Large intestine (tissue), 3 donors: ENCODE results near the gene DUSP9. TPM values are rescaled to one million over a fixed set of nuclear protein-coding genes. Genes with fewer than 3 reads are reported as not detected.
A peak's percentile ranks its signal among the peaks of the same experiment; 100 is the strongest.
"Not testable (repeated sequence)": the region's sequence is repeated elsewhere in the genome, so short reads cannot be mapped to it uniquely, and the experiment has no call there.

Source experiments
- DNase-seq, 2 donors: peaks; one replicate each; pipeline versions ENCODE4 v3.0.0 to v3.0.0-alpha.2; 2013
- H3K27ac ChIP-seq: one replicate; pipeline ENCODE4 v1.5.1; 2013; ENCODE audit warnings: low read length
- H3K27me3 ChIP-seq: 2 replicates; pipeline ENCODE4 v1.6.1; 2013; ENCODE audit warnings: low read length; ENCODE audit not compliant: control insufficient read depth, insufficient read depth
- H3K36me3 ChIP-seq: 2 replicates; pipeline ENCODE4 v1.6.1; 2013; ENCODE audit warnings: low read length; ENCODE audit not compliant: control insufficient read depth, insufficient read depth
- H3K4me1 ChIP-seq: one replicate; pipeline ENCODE4 v1.6.1; 2013; ENCODE audit warnings: low read length; ENCODE audit not compliant: control insufficient read depth, insufficient read depth
- H3K4me3 ChIP-seq: one replicate; pipeline ENCODE4 v1.5.1; 2013; ENCODE audit warnings: low read length
- H3K9me3 ChIP-seq: one replicate; pipeline ENCODE4 v1.6.1; 2013; ENCODE audit warnings: mild to moderate bottlenecking, low read depth, low read length, moderate library complexity; ENCODE audit not compliant: control insufficient read depth
- WGBS: methylation state at CpG from one replicate; pipeline ENCODE4 v1.1.5; 2013; ENCODE audit warnings: low lambda C conversion rate; ENCODE audit not compliant: insufficient coverage; 5-methylcytosine and 5-hydroxymethylcytosine counted together
- polyA plus RNA-seq: library from polyadenylated mRNA; unstranded; fragments of 120-200 nt; gene quantifications from one replicate; pipeline ENCODE4 v1.2.1, GENCODE V29; 2013

The DUSP9 gene
- polyA plus RNA-seq, 1 donor: 0.78 TPM

- no peak overlapping the region for H3K4me3 ChIP-seq
- no CpG with 5 or more reads among the region's 12 CpGs for WGBS
- H3K4me1 ChIP-seq: peaks cover 19% of the 10 kb centered on the region
- H3K9me3 ChIP-seq: no peaks in the 10 kb centered on the region
- peak overlapping the region; percentile 70 for H3K27ac ChIP-seq
- DNase-seq: peak in 1 of 2 donors; percentile 36
- no peaks in the 10 kb centered on the region for H3K27me3 ChIP-seq
- no peaks in the 10 kb centered on the region for H3K36me3 ChIP-seq
Observed at GRCh38 chrX:153681175-153681574, 34.2 kb downstream of the DUSP9 start.

- H3K4me1 ChIP-seq: peaks cover 29% of the 10 kb centered on the region
- not testable (repeated sequence) for H3K36me3 ChIP-seq, H3K9me3 ChIP-seq, DNase-seq, H3K27me3 ChIP-seq, H3K27ac ChIP-seq, H3K4me3 ChIP-seq
- no CpG with 5 or more reads among the region's 8 CpGs for WGBS
Observed at GRCh38 chrX:153683486-153683885, 36.5 kb downstream of the DUSP9 start.

GRCh38 chrX:153684467-153685155 is 37.6 kb downstream of the DUSP9 start:
- WGBS: no CpG with 5 or more reads among the region's 21 CpGs
- H3K4me1 ChIP-seq: peaks cover 29% of the 10 kb centered on the region
- peaks cover under 1% of the 10 kb centered on the region for H3K36me3 ChIP-seq
- peak in 1 of 2 donors; percentile 55 for DNase-seq
- no peak overlapping the region for H3K27ac ChIP-seq
- H3K27me3 ChIP-seq: no peaks in the 10 kb centered on the region
- H3K4me3 ChIP-seq: no peak overlapping the region
- H3K9me3 ChIP-seq: no peaks in the 10 kb centered on the region

GRCh38 chrX:153685156-153685536 is 38.1 kb downstream of the DUSP9 start:
- no CpG with 5 or more reads among the region's 21 CpGs for WGBS

GRCh38 chrX:153685751-153686696 is 39.0 kb downstream of the DUSP9 start:
- Histone ChIP-seq H3K4me3 (no peak overlapping the region), H3K9me3 (no peaks in the 10 kb centered on the region), H3K36me3 (peaks cover 10% of the 10 kb centered on the region), H3K4me1 (peaks cover 35% of the 10 kb centered on the region), H3K27ac (no peak overlapping the region), H3K27me3 (no peaks in the 10 kb centered on the region)
- DNase-seq: no peak
- no CpG with 5 or more reads among the region's 24 CpGs for WGBS

More at GRCh38 chrX:153685156-153685536, 38.1 kb downstream of the DUSP9 start:
- Histone ChIP-seq H3K27me3 (no peaks in the 10 kb centered on the region), H3K4me3 (no peak overlapping the region), H3K27ac (no peak overlapping the region), H3K9me3 (no peaks in the 10 kb centered on the region), H3K4me1 (peaks cover 29% of the 10 kb centered on the region), H3K36me3 (peaks cover 5% of the 10 kb centered on the region)
- peak in 1 of 2 donors; percentile 42 for DNase-seq

GRCh38 chrX:153686711-153687110 is 39.7 kb downstream of the DUSP9 start:
- Histone ChIP-seq H3K4me3 (no peak overlapping the region), H3K9me3 (no peaks in the 10 kb centered on the region), H3K27ac (peak overlapping the region; percentile 81), H3K27me3 (no peaks in the 10 kb centered on the region), H3K36me3 (peaks cover 10% of the 10 kb centered on the region), H3K4me1 (peaks cover 35% of the 10 kb centered on the region)
- no CpG with 5 or more reads among the region's 9 CpGs for WGBS
- DNase-seq: peak in 1 of 2 donors; percentile 50

GRCh38 chrX:153687121-153688039 is 40.4 kb downstream of the DUSP9 start, which contains the start of gene SLC6A8:
SLC6A8 (plus strand) TSS chrX:153687926; CDS start chrX:153688575, 649 bp downstream.
- Histone ChIP-seq H3K9me3 (no peaks in the 10 kb centered on the region), H3K27me3 (no peaks in the 10 kb centered on the region), H3K36me3 (peaks cover 10% of the 10 kb centered on the region), H3K4me1 (peaks cover 35% of the 10 kb centered on the region), H3K4me3 (peak within 1 kb of the TSS; percentile 48), H3K27ac (peak within 1 kb of the TSS; percentile 81)
- WGBS: no CpG with 5 or more reads among the region's 66 CpGs
- DNase-seq: peak in 1 of 2 donors; percentile 62

- Histone ChIP-seq H3K9me3 (no peaks in the 10 kb centered on the region), H3K27ac (no peak overlapping the region), H3K4me3 (no peak overlapping the region), H3K4me1 (peaks cover 38% of the 10 kb centered on the region), H3K36me3 (peaks cover 15% of the 10 kb centered on the region), H3K27me3 (no peaks in the 10 kb centered on the region)
- no peak for DNase-seq
- WGBS: no CpG with 5 or more reads among the region's 69 CpGs
Observed at GRCh38 chrX:153688071-153688470, 41.1 kb downstream of the DUSP9 start.

- H3K36me3 ChIP-seq: peaks cover 15% of the 10 kb centered on the region
- H3K27me3 ChIP-seq: no peaks in the 10 kb centered on the region
- no CpG with 5 or more reads among the region's 57 CpGs for WGBS
- H3K4me1 ChIP-seq: peaks cover 38% of the 10 kb centered on the region
- H3K27ac ChIP-seq: no peak overlapping the region
- peak overlapping the region; percentile 28 for H3K4me3 ChIP-seq
- DNase-seq: no peak
- no peaks in the 10 kb centered on the region for H3K9me3 ChIP-seq
Observed at GRCh38 chrX:153688506-153688905, 41.5 kb downstream of the DUSP9 start.
